NK-92 (cell line): Measurements from ENCODE around the gene KCNAB3.
"Not testable (repeated sequence)": the region's sequence is repeated elsewhere in the genome, so short reads cannot be mapped to it uniquely, and the experiment has no call there.

ENCODE experiments used
- DNase-seq: peaks from one replicate; lab custom pipeline; 2025; ENCODE audit not compliant: unreplicated experiment; lab: John Stamatoyannopoulos, UW

KCNAB3 gene

GRCh38 chr17:7929158-7930023, at the start of gene KCNAB3:
TSS of gene KCNAB3 (minus strand) at chr17:7929856. CDS start at chr17:7929435, 421 bp downstream.
- DNase-seq, result no peak

DNA sequence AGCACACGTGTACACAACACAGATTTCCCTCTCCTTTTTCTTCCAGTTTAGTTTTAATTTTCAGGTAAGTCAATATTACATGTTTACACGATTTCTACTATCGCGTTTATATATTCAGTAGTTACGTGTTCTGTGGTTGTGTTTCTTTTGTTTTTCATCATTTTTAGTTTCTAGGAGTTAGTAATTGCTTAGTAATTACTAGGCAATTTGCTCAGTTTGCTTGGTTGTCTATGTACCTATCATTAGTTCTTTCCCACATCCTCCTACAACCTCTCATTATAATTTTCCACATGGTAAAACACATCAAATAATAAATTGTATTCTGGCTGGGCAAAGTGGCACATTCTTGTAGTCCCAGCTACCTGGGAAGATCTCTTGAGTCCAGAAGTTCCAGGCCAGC, 48.1 kb upstream of the KCNAB3 start:
- no peak for DNase-seq

DNA sequence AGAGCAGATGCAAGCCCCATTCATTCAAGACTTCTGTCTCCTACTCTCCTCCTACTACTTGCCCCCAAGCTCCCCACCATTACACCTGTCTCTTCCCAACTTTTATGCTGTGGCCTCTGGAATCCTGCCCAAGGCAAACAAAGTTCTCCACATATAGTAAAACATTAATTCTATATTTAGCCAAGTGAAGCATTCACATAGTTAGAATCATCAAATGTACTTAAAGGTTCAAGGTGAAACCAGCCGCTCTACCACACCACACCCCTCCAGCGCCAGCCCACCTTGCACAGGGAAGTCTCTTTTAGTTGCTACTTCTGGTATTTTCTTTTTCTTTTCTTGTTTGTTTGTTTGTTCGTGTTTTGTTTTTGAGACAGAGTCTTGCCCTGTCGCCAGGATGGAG, 47.4 kb upstream of the KCNAB3 start:
- no peak for DNase-seq

- no peak for DNase-seq
These were observed 45.0 kb upstream of the KCNAB3 start for GRCh38 chr17:7974638-7975131.

DNA sequence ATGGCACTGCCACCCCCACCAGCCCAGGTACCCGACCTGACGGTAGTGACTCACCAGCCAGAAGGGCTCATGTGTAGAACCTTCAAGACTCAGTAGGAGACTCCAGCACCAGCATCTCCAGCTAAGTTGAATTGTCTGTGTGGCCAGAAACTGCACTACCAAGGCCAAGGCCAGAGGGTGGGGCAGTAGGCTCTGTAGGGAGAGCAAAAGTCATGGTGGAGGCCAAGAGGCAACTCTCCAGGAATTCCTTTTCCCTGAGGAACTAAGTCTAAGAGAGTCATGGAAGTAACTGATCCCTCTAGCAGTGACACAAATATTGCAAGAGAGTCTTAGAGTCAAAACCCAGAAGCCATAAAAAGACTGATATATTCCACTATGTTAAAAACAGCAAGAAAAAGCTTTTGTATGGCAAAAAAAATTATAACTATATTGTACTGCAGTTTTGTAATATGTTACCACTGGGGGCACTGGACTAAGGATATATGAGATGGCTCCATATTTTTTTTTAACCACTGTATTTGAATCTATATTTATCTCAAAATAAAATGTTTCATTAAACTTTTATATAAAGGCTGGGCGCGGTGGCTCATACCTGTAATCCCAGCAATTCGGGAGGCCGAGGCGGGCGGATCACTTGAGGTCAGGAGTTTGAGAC, 42.6 kb upstream of the KCNAB3 start:
- DNase-seq, result no peak

- no peak for DNase-seq
These were observed 42.0 kb upstream of the KCNAB3 start for GRCh38 chr17:7971651-7972050.

- no peak for DNase-seq
These were observed 39.8 kb upstream of the KCNAB3 start for GRCh38 chr17:7969433-7969832.

- no peak for DNase-seq
These were observed 38.1 kb upstream of the KCNAB3 start for GRCh38 chr17:7967751-7968150.

GRCh38 chr17:7961421-7961820, 31.8 kb upstream of the KCNAB3 start:
- no peak for DNase-seq

DNA sequence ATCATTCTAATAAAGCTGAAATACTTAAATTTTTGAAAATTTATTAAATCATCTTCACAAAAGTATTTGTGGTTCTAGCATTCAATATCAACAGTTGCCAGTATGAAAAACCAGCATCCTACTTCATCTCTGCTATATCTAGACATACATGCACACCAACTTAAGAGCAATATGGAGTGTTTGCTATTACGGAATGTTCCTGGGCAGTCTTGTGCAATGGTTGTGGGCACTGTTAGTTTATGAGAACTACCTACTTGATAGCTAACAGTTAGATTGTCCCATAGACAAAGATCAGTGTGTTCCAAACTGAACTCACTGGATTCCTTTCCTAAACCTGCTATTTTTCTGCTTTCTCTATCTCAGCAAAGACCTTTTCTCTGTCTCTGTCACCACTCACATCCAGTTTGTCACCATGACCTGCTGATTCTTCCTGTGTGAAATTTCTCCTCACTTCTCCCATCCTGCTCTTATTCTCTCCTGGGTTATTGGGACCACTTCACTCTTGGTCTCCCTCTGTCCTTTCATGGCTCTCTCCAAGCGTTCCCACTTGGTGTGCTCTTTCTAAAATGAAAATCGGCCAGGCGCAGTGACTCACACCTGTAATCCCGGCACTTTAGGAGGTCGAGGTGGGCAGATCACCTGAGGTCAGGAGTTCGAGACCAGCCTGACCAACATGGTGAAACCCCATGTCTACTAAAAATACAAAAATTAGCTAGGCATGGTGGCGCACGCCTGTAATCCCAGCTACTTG, 30.0 kb upstream of the KCNAB3 start:
- DNase-seq, result no peak

GRCh38 chr17:7956228-7956965, 26.7 kb upstream of the KCNAB3 start:
- no peak for DNase-seq

- no peak for DNase-seq
These were observed 26.0 kb upstream of the KCNAB3 start for GRCh38 chr17:7955414-7956227.

- not testable (repeated sequence) for DNase-seq
These were observed 23.6 kb upstream of the KCNAB3 start for GRCh38 chr17:7953266-7953665.

GRCh38 chr17:7951143-7951792, 21.6 kb upstream of the KCNAB3 start:
- no peak for DNase-seq

DNA sequence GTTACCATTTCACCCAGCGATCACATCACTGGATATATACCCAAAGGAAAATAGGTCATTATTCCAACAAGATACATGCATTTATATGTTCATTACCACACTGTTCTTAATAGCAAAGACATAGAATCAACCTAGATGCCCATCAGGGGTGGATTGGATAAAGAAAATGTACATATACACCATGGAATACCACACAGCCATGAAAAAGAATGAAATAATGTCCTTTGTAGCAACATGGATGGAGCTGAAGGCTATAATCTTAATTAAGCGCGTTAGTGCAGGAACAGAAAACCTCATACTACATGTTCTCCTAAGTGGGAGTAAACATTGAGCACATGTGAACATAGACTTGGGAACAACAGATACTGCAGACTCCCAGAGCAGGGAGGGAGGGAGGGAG, 20.9 kb upstream of the KCNAB3 start:
- DNase-seq, result no peak

GRCh38 chr17:7947651-7948050, 18.0 kb upstream of the KCNAB3 start:
- DNase-seq, result no peak

DNA sequence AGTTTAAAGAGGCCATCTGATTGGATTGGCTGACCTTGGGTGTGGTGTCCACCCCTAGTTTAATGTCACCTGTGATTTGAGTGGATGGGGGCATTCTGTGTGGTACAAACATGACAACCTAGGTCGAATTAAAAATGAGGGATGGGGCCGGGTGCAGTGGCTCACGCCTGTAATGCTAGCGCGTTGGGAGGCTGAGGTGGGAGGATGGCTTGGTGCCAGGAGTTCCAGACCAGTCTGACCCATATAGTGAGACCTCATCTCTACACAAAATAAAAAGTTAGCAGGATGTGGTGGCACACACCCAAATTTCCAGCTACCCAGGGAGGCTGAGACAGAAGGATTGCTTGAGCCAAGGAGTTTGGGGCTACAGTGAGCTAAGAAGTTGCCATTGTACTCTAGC, 16.8 kb upstream of the KCNAB3 start:
- DNase-seq, result no peak

DNA sequence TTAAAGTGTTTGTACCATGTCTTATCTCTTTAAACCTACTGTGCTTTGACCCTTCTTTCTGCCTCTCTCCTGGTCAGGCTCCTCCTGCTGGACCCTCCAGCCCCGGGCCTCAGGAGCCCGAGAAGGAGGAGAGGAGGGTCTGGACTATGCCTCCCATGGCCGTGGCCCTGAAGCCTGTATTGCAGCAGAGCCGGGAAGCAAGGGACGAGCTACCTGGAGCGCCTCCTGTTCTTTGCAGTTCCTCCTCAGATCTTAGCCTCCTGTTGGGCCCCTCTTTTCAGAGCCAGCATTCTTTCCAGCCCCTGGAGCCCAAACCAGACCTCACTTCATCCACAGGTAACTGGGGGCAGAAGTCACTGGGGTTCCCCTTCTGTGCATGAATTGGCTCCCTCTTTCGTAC, 16.0 kb upstream of the KCNAB3 start:
- DNase-seq, result no peak

DNA sequence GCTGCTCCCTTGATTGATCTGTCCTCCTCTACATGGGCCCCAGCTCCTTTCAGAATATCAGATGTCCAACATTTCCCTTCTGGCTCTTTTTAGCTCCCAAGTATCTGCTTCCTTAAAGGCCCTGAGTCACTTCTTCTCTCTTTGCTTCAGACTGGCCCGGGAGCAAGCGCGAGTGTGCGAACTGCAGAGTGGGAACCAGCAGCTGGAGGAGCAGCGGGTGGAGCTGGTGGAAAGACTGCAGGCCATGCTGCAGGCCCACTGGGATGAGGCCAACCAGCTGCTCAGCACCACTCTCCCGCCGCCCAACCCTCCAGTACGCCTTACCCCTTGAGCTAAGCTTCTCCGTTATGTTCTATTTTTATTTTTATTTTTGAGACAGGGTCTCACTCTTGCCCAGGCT, 14.7 kb upstream of the KCNAB3 start:
- no peak for DNase-seq

GRCh38 chr17:7943291-7943690, 13.6 kb upstream of the KCNAB3 start:
- no peak for DNase-seq
